ENCODE results near the gene PAM.

DNA sequence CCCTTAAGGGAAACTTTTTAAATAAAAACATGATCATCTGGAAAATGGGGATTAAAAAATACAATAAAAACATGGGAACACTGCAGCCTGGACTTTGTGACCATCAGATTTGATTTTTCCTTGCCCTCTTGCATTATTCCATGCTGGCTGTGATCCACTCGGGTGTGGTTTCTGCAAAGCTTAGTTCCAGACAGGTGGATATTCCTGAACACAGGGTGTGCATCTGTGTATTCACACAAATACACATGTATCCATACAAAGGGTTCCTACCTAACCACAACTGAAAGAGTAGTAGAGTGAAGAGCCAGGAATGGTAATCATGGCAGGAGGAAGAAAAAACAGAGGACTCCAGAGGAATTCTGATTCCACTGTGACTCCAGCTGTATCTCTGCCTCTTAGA lies 178.2 kb downstream of the PAM start:
- TF ChIP-seq, protein P1, sequence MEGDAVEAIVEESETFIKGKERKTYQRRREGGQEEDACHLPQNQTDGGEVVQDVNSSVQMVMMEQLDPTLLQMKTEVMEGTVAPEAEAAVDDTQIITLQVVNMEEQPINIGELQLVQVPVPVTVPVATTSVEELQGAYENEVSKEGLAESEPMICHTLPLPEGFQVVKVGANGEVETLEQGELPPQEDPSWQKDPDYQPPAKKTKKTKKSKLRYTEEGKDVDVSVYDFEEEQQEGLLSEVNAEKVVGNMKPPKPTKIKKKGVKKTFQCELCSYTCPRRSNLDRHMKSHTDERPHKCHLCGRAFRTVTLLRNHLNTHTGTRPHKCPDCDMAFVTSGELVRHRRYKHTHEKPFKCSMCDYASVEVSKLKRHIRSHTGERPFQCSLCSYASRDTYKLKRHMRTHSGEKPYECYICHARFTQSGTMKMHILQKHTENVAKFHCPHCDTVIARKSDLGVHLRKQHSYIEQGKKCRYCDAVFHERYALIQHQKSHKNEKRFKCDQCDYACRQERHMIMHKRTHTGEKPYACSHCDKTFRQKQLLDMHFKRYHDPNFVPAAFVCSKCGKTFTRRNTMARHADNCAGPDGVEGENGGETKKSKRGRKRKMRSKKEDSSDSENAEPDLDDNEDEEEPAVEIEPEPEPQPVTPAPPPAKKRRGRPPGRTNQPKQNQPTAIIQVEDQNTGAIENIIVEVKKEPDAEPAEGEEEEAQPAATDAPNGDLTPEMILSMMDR (conservative IDR thresholded peaks at IDR 0.05; ENCODE audit: low read length), result no peak
- no peak for TF ChIP-seq EZH2phosphoT487 (IDR thresholded peaks at IDR 0.05; ENCODE audit: borderline replicate concordance, low read depth, low read length)

Data from OCI-LY7 (cell line).